ENCODE results near the gene CLCN1.

DNA sequence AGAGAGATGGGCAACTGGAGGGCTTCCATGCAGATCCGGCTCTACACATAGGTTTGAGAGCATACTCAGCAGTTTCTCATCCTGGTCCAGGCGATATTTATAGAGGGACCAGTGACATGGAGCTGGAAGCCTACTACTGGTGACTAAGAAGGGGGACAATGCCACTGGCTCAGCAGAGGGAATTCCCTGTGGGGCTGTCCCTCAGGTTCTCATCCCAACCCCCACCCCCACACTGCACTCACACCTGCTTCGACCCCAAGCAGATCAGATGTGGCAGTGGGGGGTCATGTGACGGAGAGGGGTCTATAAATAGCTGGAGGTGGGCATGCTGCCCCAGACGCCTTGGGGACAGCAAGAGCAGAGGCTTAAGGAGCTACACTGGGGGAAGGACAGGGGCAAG, at the start of gene CLCN1:
- TF ChIP-seq POLR2A (IDR thresholded peaks at IDR 0.05; ENCODE audit: low read depth, low read length) (no peak), POLR2AphosphoS5 (IDR thresholded peaks at IDR 0.05; ENCODE audit: insufficient read depth, low read depth, low read length) (no peak), FOS (IDR thresholded peaks at IDR 0.05; ENCODE audit: borderline replicate concordance, insufficient read depth, low read length) (no peak), GATA2 (IDR thresholded peaks at IDR 0.05; ENCODE audit: insufficient read depth, insufficient read length, low read depth, low read length) (no peak), EZH2 (IDR thresholded peaks at IDR 0.05; ENCODE audit: borderline replicate concordance, low read depth, low read length, severe bottlenecking) (no peak), MYC (IDR thresholded peaks at IDR 0.05; ENCODE audit: low read depth, low read length) (no peak), JUN (IDR thresholded peaks at IDR 0.05; ENCODE audit: borderline replicate concordance, insufficient read depth, insufficient read length, low read depth) (no peak)
- TF ChIP-seq, protein P1, sequence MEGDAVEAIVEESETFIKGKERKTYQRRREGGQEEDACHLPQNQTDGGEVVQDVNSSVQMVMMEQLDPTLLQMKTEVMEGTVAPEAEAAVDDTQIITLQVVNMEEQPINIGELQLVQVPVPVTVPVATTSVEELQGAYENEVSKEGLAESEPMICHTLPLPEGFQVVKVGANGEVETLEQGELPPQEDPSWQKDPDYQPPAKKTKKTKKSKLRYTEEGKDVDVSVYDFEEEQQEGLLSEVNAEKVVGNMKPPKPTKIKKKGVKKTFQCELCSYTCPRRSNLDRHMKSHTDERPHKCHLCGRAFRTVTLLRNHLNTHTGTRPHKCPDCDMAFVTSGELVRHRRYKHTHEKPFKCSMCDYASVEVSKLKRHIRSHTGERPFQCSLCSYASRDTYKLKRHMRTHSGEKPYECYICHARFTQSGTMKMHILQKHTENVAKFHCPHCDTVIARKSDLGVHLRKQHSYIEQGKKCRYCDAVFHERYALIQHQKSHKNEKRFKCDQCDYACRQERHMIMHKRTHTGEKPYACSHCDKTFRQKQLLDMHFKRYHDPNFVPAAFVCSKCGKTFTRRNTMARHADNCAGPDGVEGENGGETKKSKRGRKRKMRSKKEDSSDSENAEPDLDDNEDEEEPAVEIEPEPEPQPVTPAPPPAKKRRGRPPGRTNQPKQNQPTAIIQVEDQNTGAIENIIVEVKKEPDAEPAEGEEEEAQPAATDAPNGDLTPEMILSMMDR (IDR thresholded peaks at IDR 0.05; ENCODE audit: extremely low read depth in 1 of 2, insufficient read depth in 1 of 2, low read depth in 1 of 2, low read length in 2 of 2), result no peak
- TF ChIP-seq, protein P2, sequence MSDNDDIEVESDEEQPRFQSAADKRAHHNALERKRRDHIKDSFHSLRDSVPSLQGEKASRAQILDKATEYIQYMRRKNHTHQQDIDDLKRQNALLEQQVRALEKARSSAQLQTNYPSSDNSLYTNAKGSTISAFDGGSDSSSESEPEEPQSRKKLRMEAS (IDR thresholded peaks at IDR 0.05; ENCODE audit: insufficient read depth, insufficient read length), result no peak
